ENCODE data around the gene IMPA2. TPM values are rescaled to one million over a fixed set of nuclear protein-coding genes. Genes with fewer than 3 reads are reported as not detected.

The IMPA2 gene
- total RNA-seq, 1 experiment from 2014 or later: 35.8 TPM

Other genes starting within 250 kb of the IMPA2 start
- 18.1 and 19.5 TPM in 2 replicates for gene CHMP1B, start 130.1 kb upstream of the IMPA2 start, total RNA-seq (2014; rRNA removed; shearing (Covaris generic))
- 13.7 and 14.7 TPM in 2 replicates for gene MPPE1, start 73.2 kb upstream of the IMPA2 start, total RNA-seq (2014; rRNA removed; shearing (Covaris generic))
- gene ANKRD62, start 112.3 kb downstream of the IMPA2 start, total RNA-seq (2014; rRNA removed; shearing (Covaris generic)): not detected in 2 replicates

Data from SJCRH30 (cell line).